KMS-11 (cell line): ENCODE measurements around the gene LRRD1.

ENCODE experiments used
- H2AFZ ChIP-seq: fragments of 200-600 bp; sonication (generic); 2 replicates; pipeline ENCODE4 v1.6.1; 2016; ENCODE audit warnings: antibody characterized with exemption, mixed run types, low read depth
- H3K27ac ChIP-seq: fragments of 200-600 bp; sonication (generic); 2 replicates; pipeline ENCODE4 v1.6.1; 2016; ENCODE audit warnings: mild to moderate bottlenecking, mixed run types
- H3K27me3 ChIP-seq: fragments of 200-600 bp; sonication (generic); 2 replicates; pipeline ENCODE4 v1.6.1; 2017; ENCODE audit warnings: mild to moderate bottlenecking, low read depth, mixed run types, moderate library complexity; ENCODE audit not compliant: insufficient read depth
- H3K36me3 ChIP-seq: fragments of 200-600 bp; sonication (generic); 2 replicates; pipeline ENCODE4 v1.6.1; 2017; ENCODE audit warnings: mild to moderate bottlenecking, mixed run types; ENCODE audit not compliant: insufficient read depth
- H3K4me1 ChIP-seq: fragments of 200-600 bp; sonication (generic); 2 replicates; pipeline ENCODE4 v1.6.1; 2016; ENCODE audit warnings: mild to moderate bottlenecking, low read depth, mixed run types; ENCODE audit not compliant: poor library complexity, severe bottlenecking
- H3K4me2 ChIP-seq: fragments of 200-600 bp; sonication (generic); 2 replicates; pipeline ENCODE4 v1.7.0; 2016; ENCODE audit warnings: mild to moderate bottlenecking, mixed run types
- H3K4me3 ChIP-seq: fragments of 200-600 bp; sonication (generic); IDR thresholded peaks from 2 replicates; pipeline ENCODE4 v1.6.1; 2017; ENCODE audit warnings: low read depth, low read length, mixed read lengths; ENCODE audit not compliant: insufficient read depth
- H3K79me2 ChIP-seq: fragments of 200-600 bp; sonication (generic); 2 replicates; pipeline ENCODE4 v1.6.1; 2016; ENCODE audit warnings: low read depth, mixed run types; ENCODE audit not compliant: insufficient read depth
- H3K9ac ChIP-seq: fragments of 200-600 bp; sonication (generic); 2 replicates; pipeline ENCODE4 v1.6.1; 2016; ENCODE audit warnings: mild to moderate bottlenecking, mixed run types
- H4K20me1 ChIP-seq: fragments of 200-600 bp; sonication (generic); 2 replicates; pipeline ENCODE4 v1.6.1; 2016; ENCODE audit warnings: mild to moderate bottlenecking, mixed run types; ENCODE audit not compliant: insufficient read depth
- TF ChIP-seq, protein P1 (sequence below): fragments of 200-600 bp; sonication (generic); conservative IDR thresholded peaks from 2 replicates; pipeline ENCODE4 v1.6.1; 2017; ENCODE audit warnings: low read depth, mild to moderate bottlenecking, antibody characterized with exemption, low read length, moderate library complexity, mixed read lengths

Gene LRRD1

DNA sequence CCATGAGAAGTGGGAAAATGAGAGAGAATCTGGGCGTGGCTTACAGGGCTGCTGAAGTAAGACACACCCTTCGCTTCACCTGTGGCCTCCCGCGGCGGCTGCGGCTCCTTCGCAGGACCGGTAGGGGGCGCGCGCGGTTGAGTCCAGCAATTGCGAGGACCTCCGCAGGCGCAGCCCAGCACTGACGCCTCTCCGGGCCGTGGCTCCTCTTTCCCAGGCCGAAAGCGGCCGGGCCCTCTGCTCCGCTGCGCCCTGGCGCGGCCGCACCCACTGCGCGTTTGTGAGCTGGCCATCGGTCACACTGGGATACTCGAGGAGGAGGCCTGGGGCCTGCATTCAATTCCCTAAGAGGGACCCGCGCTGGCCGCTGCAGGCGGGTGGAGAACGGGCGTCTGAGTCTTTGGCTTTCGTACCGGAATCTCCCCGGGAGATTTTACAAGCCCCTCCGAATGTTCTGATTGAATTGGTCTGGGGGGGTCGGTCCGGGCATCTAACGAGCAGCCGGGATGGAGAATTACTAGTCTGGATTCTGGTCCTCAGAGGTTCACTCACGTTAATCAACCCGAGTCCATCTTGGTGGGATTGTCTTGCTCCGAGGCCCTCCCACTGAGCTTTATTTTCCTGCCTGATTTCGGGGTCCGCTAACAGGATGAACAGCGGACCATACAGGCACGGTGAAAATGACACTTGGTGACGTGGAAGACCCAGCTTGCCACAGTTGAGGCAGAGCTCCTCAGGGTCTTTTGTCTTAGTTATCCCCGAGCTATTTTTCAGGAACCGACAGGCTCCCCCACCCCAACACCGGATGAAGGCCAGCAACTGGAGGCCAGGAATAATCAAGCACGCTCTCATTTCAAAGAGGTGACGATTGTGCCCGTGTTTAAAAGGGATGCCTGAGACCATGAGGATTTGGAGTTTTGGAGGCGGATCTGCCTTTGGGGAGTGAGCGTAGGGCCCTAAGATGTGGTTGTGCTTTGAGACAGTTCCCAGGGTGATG lies at the start of gene LRRD1:
LRRD1 (minus strand) TSS at position 215 of the 997 bp plus-strand sequence. CDS start 13,940 bp downstream, outside the sequence.
- TF ChIP-seq, protein P1, sequence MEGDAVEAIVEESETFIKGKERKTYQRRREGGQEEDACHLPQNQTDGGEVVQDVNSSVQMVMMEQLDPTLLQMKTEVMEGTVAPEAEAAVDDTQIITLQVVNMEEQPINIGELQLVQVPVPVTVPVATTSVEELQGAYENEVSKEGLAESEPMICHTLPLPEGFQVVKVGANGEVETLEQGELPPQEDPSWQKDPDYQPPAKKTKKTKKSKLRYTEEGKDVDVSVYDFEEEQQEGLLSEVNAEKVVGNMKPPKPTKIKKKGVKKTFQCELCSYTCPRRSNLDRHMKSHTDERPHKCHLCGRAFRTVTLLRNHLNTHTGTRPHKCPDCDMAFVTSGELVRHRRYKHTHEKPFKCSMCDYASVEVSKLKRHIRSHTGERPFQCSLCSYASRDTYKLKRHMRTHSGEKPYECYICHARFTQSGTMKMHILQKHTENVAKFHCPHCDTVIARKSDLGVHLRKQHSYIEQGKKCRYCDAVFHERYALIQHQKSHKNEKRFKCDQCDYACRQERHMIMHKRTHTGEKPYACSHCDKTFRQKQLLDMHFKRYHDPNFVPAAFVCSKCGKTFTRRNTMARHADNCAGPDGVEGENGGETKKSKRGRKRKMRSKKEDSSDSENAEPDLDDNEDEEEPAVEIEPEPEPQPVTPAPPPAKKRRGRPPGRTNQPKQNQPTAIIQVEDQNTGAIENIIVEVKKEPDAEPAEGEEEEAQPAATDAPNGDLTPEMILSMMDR: peak; percentile 95
- Histone ChIP-seq H3K27me3 (no peaks in the 10 kb centered on the region), H2AFZ (peak within 1 kb of the TSS; percentile 93), H3K9ac (no peak within 1 kb of the TSS), H3K36me3 (no peaks in the 10 kb centered on the region), H3K4me2 (peak within 1 kb of the TSS; percentile 75), H4K20me1 (no peaks in the 10 kb centered on the region), H3K4me1 (peaks cover 5% of the 10 kb centered on the region), H3K4me3 (no peak within 1 kb of the TSS), H3K79me2 (no peaks in the 10 kb centered on the region), H3K27ac (no peak within 1 kb of the TSS)

DNA sequence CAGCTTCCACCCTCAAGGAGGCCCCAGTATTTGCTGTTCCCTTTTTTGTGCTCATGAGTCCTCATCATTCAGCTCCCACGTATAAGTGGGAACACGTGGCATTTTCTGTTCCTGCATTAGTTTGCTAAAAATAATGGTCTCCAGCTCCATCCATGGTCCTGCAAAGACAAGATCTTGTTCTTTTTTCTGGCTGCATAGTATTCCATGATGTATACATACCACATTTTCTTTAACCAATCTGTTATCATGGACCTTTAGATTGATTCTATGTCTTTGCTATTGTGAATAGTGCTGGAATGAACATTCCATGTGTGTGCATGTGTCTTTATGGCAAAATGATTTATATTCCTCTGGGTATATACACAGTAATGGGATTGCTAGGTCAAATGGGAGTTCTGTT lies 49.8 kb upstream of the LRRD1 start:
- Histone ChIP-seq H3K4me3 (no peak overlapping the region), H3K27me3 (no peaks in the 10 kb centered on the region), H3K36me3 (no peaks in the 10 kb centered on the region), H2AFZ (no peak overlapping the region), H4K20me1 (no peaks in the 10 kb centered on the region), H3K27ac (no peak overlapping the region), H3K79me2 (no peaks in the 10 kb centered on the region), H3K9ac (no peak overlapping the region), H3K4me1 (no peaks in the 10 kb centered on the region), H3K4me2 (no peak overlapping the region)
- TF ChIP-seq, protein P1: no peak

DNA sequence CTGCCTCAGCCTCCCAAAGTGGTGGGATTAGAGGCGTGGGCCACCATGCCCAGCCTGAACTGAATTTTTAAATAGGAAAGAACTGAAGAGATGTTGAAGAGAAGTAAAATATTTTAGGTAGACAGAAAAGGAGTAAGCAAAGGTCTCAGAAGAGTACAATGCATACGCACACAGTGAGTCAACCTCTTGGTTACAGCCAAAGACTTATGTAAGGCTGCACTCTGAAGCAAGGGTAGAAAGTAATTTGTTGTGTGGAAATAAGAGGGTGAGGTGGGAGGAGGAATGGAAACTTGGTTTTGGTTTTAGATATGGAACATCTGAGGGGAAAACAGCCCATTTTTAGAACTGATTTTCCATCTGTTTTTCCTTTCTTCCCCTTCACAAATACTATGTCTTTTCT lies 49.2 kb upstream of the LRRD1 start:
- H3K27me3 ChIP-seq: no peaks in the 10 kb centered on the region
- H3K36me3 ChIP-seq: no peaks in the 10 kb centered on the region
- no peak overlapping the region for H3K4me2 ChIP-seq
- no peak overlapping the region for H2AFZ ChIP-seq
- H3K27ac ChIP-seq: no peak overlapping the region
- no peak overlapping the region for H3K9ac ChIP-seq
- TF ChIP-seq, protein P1: no peak
- H3K79me2 ChIP-seq: no peaks in the 10 kb centered on the region
- H3K4me1 ChIP-seq: no peaks in the 10 kb centered on the region
- H4K20me1 ChIP-seq: no peaks in the 10 kb centered on the region
- H3K4me3 ChIP-seq: no peak overlapping the region

DNA sequence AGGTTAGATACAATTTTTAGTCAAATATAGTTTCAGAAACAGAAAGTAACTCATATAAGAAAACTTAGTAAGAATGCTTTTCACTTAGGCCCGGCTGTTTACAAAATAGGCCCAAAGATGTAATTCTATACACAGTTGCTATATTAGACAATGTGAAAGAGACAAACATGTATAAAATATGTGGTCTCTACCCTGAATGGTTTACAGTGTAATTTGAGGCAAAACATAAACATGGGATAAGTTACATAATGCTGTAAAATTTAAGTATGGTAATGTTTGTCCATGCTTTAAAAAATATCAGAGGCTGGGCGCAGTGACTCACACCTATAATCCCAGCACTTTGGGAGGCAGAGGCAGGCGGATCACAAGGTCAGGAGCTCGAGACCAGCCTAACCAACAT lies 48.0 kb upstream of the LRRD1 start:
- Histone ChIP-seq H3K36me3 (no peaks in the 10 kb centered on the region), H3K4me1 (no peaks in the 10 kb centered on the region)
- TF ChIP-seq, protein P1: no peak

More for the DNA sequence above, 48.0 kb upstream of the LRRD1 start:
- H4K20me1 ChIP-seq: no peaks in the 10 kb centered on the region
- H3K27ac ChIP-seq: no peak overlapping the region
- no peaks in the 10 kb centered on the region for H3K79me2 ChIP-seq
- H3K27me3 ChIP-seq: no peaks in the 10 kb centered on the region
- no peak overlapping the region for H3K4me2 ChIP-seq
- no peak overlapping the region for H3K9ac ChIP-seq
- H3K4me3 ChIP-seq: no peak overlapping the region
- no peak overlapping the region for H2AFZ ChIP-seq
